Measurements from ENCODE around the gene KRTAP1-1. TPM values are rescaled to one million over a fixed set of nuclear protein-coding genes. Genes with fewer than 3 reads are reported as not detected.

Gene KRTAP1-1
- total RNA-seq, 2 experiments from 2014 or later, result not detected

DNA sequence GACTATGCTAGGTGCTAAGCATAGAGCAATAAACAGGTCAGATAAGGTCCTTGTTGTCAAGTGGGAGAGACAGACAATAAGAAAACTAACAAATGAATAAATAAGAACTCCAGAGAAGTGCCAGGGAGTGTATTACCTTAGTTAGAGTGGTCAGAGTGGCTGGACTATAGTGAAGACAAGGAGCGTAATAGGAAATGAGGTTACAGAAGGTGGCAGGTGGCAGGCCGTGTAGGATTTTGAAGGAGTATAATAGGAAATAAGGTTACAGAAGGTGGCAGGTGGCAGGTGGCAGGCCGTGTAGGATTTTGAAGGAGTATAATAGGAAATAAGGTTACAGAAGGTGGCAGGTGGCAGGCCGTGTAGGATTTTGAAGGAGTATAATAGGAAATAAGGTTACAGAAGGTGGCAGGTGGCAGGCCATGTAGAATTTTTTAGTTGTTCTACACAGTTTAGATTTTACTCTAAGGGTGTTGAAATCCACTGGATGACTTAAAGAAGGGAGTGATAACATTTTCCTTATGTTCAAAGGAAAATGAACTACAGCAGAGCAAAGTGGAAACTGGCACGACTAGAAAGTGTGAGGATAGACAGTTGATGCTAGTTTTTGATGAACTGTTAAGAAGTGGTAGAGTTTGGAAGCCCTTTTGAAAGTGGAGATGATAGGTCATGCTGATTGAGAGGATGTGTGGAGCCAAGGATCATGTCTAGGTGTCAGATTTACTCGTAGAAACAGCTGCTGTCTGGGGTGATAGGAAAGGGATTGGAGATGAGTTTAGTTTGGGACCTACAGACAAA is 28.7 kb downstream of the KRTAP1-1 start:
- no peak for DNase-seq
- H3K36me3 Mint-ChIP-seq (ENCODE audit: low read depth), result no peaks in the 10 kb centered on the region
- CTCF ChIA-PET, result no interaction called here
- POLR2A ChIA-PET, result no interaction called here
- H3K36me3 ChIP-seq (ENCODE audit: insufficient read depth, low read length), result no peaks in the 10 kb centered on the region
- no peak for ATAC-seq (ENCODE audit: poor library complexity)
- no peaks in the 10 kb centered on the region for H3K9me3 ChIP-seq (ENCODE audit: control insufficient read depth in 1 of 2, insufficient read depth in 1 of 2, low read length in 2 of 2)
- no peaks in the 10 kb centered on the region for H3K4me1 ChIP-seq (ENCODE audit: insufficient read depth, low read length)
- intact Hi-C loops (cut with DNase I, micrococcal nuclease), result no loop called here
- no peak overlapping the region for H3K4me3 ChIP-seq (ENCODE audit: low read length)
- H3K27me3 ChIP-seq (ENCODE audit: control insufficient read depth in 1 of 2, insufficient read depth in 2 of 2, low read length in 2 of 2), result no peaks in the 10 kb centered on the region
- no peak overlapping the region for H3K27ac ChIP-seq (ENCODE audit: low read depth in 1 of 2, low read length in 2 of 2)
- no peak overlapping the region for H3K27ac Mint-ChIP-seq
- TF ChIP-seq, protein P1, sequence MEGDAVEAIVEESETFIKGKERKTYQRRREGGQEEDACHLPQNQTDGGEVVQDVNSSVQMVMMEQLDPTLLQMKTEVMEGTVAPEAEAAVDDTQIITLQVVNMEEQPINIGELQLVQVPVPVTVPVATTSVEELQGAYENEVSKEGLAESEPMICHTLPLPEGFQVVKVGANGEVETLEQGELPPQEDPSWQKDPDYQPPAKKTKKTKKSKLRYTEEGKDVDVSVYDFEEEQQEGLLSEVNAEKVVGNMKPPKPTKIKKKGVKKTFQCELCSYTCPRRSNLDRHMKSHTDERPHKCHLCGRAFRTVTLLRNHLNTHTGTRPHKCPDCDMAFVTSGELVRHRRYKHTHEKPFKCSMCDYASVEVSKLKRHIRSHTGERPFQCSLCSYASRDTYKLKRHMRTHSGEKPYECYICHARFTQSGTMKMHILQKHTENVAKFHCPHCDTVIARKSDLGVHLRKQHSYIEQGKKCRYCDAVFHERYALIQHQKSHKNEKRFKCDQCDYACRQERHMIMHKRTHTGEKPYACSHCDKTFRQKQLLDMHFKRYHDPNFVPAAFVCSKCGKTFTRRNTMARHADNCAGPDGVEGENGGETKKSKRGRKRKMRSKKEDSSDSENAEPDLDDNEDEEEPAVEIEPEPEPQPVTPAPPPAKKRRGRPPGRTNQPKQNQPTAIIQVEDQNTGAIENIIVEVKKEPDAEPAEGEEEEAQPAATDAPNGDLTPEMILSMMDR (IDR thresholded peaks at IDR 0.05), result no peak
- H3K27me3 Mint-ChIP-seq, result peaks cover 1% of the 10 kb centered on the region
- no peaks in the 10 kb centered on the region for H3K9me3 Mint-ChIP-seq
- no peak overlapping the region for H3K4me3 Mint-ChIP-seq
- no peaks in the 10 kb centered on the region for H3K4me1 Mint-ChIP-seq (ENCODE audit: low read depth)

GRCh38 chr17:41010441-41010840 is 30.8 kb downstream of the KRTAP1-1 start:
- no peaks in the 10 kb centered on the region for H3K9me3 ChIP-seq (ENCODE audit: control insufficient read depth in 1 of 2, insufficient read depth in 1 of 2, low read length in 2 of 2)
- H3K27me3 Mint-ChIP-seq, result no peaks in the 10 kb centered on the region
- H3K4me1 ChIP-seq (ENCODE audit: insufficient read depth, low read length), result no peaks in the 10 kb centered on the region
- DNase-seq (no peak), ATAC-seq (ENCODE audit: poor library complexity) (no peak)
- no peak overlapping the region for H3K4me3 Mint-ChIP-seq
- H3K36me3 ChIP-seq (ENCODE audit: insufficient read depth, low read length), result no peaks in the 10 kb centered on the region
- no peak overlapping the region for H3K27ac ChIP-seq (ENCODE audit: low read depth in 1 of 2, low read length in 2 of 2)
- H3K27me3 ChIP-seq (ENCODE audit: control insufficient read depth in 1 of 2, insufficient read depth in 2 of 2, low read length in 2 of 2), result no peaks in the 10 kb centered on the region
- H3K36me3 Mint-ChIP-seq (ENCODE audit: low read depth), result no peaks in the 10 kb centered on the region
- intact Hi-C loops (cut with DNase I, micrococcal nuclease), result no loop called here
- TF ChIP-seq, protein P1 (IDR thresholded peaks at IDR 0.05), result no peak
- no peak overlapping the region for H3K27ac Mint-ChIP-seq
- H3K4me3 ChIP-seq (ENCODE audit: low read length), result no peak overlapping the region
- ChIA-PET CTCF (no interaction called here), POLR2A (no interaction called here)
- H3K9me3 Mint-ChIP-seq, result no peaks in the 10 kb centered on the region
- no peaks in the 10 kb centered on the region for H3K4me1 Mint-ChIP-seq (ENCODE audit: low read depth)

DNA sequence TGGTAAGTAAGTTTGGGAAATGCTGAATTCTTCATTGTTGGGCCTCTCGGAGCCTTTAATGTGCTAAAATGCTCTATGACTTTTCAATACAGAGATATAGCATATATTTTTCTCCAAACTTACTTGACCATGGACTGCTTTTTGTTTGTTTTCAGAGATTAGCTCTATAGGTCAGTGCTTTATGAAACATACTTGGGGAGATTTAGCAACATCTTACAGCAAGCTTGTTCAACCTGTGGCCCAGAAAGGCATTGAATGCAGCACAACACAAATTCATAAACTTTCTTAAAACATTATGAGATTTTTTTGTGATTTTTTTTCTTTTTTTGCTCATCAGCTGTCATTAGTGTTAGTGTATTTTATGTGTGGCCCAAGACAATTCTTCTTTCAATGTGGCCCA is 31.3 kb downstream of the KRTAP1-1 start:
- Mint-ChIP-seq H3K4me1 (ENCODE audit: low read depth) (no peaks in the 10 kb centered on the region), H3K27ac (no peak overlapping the region), H3K9me3 (no peaks in the 10 kb centered on the region), H3K27me3 (no peaks in the 10 kb centered on the region), H3K36me3 (ENCODE audit: low read depth) (no peaks in the 10 kb centered on the region), H3K4me3 (no peak overlapping the region)
- Histone ChIP-seq H3K4me3 (ENCODE audit: low read length) (no peak overlapping the region), H3K36me3 (ENCODE audit: insufficient read depth, low read length) (no peaks in the 10 kb centered on the region), H3K27ac (ENCODE audit: low read depth in 1 of 2, low read length in 2 of 2) (no peak overlapping the region), H3K4me1 (ENCODE audit: insufficient read depth, low read length) (no peaks in the 10 kb centered on the region), H3K9me3 (ENCODE audit: control insufficient read depth in 1 of 2, insufficient read depth in 1 of 2, low read length in 2 of 2) (no peaks in the 10 kb centered on the region), H3K27me3 (ENCODE audit: control insufficient read depth in 1 of 2, insufficient read depth in 2 of 2, low read length in 2 of 2) (no peaks in the 10 kb centered on the region)
- DNase-seq (no peak), ATAC-seq (ENCODE audit: poor library complexity) (no peak)
- CTCF ChIA-PET, result no interaction called here
- TF ChIP-seq, protein P1 (IDR thresholded peaks at IDR 0.05), result no peak
- intact Hi-C loops (cut with DNase I, micrococcal nuclease), result no loop called here
- POLR2A ChIA-PET, result no interaction called here
